Stomach smooth muscle (tissue), 2 donors: Measurements from ENCODE around the gene IL19.

ENCODE experiments used
- H3K27ac ChIP-seq: one replicate; pipeline ENCODE4 v1.7.0; 2013; ENCODE audit warnings: mild to moderate bottlenecking, low read length, inconsistent platforms
- H3K27me3 ChIP-seq, 2 donors: one replicate each; pipeline ENCODE4 v1.7.0; 2013; ENCODE audit warnings: low read length in 2 of 2; ENCODE audit not compliant: insufficient read depth in 2 of 2, control insufficient read depth in 1 of 2
- H3K36me3 ChIP-seq, 2 donors: one replicate each; pipeline ENCODE4 v1.7.0; 2013; ENCODE audit warnings: low read length in 2 of 2; ENCODE audit not compliant: control insufficient read depth in 2 of 2, insufficient read depth in 2 of 2
- H3K4me1 ChIP-seq: one replicate; pipeline ENCODE4 v1.7.0; 2013; ENCODE audit warnings: low read length; ENCODE audit not compliant: control insufficient read depth, insufficient read depth
- H3K4me3 ChIP-seq, 2 donors: one replicate each; pipeline ENCODE4 v1.7.0; 2013; ENCODE audit warnings: low read length in 2 of 2
- H3K9ac ChIP-seq, 2 donors: one replicate each; pipeline ENCODE4 v1.7.0; 2013; ENCODE audit warnings: low read length in 2 of 2, mild to moderate bottlenecking in 1 of 2
- H3K9me3 ChIP-seq, 2 donors: one replicate each; pipeline ENCODE4 v1.7.0; 2013; ENCODE audit warnings: low read length in 2 of 2; ENCODE audit not compliant: control insufficient read depth in 2 of 2
- donor health status: healthy.
- donor health status: Pancreatic carcinoma.

Gene IL19

GRCh38 chr1:206875752-206876377 lies 105.3 kb downstream of the IL19 start:
- H3K9ac ChIP-seq = no peak overlapping the region
- H3K4me3 ChIP-seq = no peak overlapping the region
- no peaks in the 10 kb centered on the region for H3K4me1 ChIP-seq
- H3K36me3 ChIP-seq = no peaks in the 10 kb centered on the region
- no peak overlapping the region for H3K27ac ChIP-seq
- no peaks in the 10 kb centered on the region for H3K27me3 ChIP-seq
- peaks cover 13 to 17% of the 10 kb centered on the region in 2 donors for H3K9me3 ChIP-seq

- Histone ChIP-seq H3K9me3 (peaks cover 7 to 12% of the 10 kb centered on the region in 2 donors), H3K36me3 (no peaks in the 10 kb centered on the region), H3K4me3 (no peak overlapping the region), H3K9ac (no peak overlapping the region), H3K4me1 (no peaks in the 10 kb centered on the region), H3K27ac (no peak overlapping the region), H3K27me3 (no peaks in the 10 kb centered on the region)
These were observed 107.9 kb downstream of the IL19 start for GRCh38 chr1:206878456-206878855.

GRCh38 chr1:206880314-206880713 lies 109.7 kb downstream of the IL19 start:
- no peaks in the 10 kb centered on the region for H3K4me1 ChIP-seq
- H3K9ac ChIP-seq = no peak overlapping the region
- no peak overlapping the region for H3K4me3 ChIP-seq
- no peaks in the 10 kb centered on the region for H3K27me3 ChIP-seq
- H3K27ac ChIP-seq = no peak overlapping the region
- peaks cover 5 to 12% of the 10 kb centered on the region in 2 donors for H3K9me3 ChIP-seq
- H3K36me3 ChIP-seq = no peaks in the 10 kb centered on the region

GRCh38 chr1:206882555-206882954 lies 112.0 kb downstream of the IL19 start:
- Histone ChIP-seq H3K4me3 (no peak overlapping the region), H3K36me3 (no peaks in the 10 kb centered on the region), H3K4me1 (no peaks in the 10 kb centered on the region), H3K27ac (no peak overlapping the region), H3K27me3 (no peaks in the 10 kb centered on the region), H3K9ac (no peak overlapping the region), H3K9me3 (peaks cover 5 to 12% of the 10 kb centered on the region in 2 donors)

GRCh38 chr1:206883160-206883559 lies 112.6 kb downstream of the IL19 start:
- H3K4me3 ChIP-seq = no peak overlapping the region
- H3K9me3 ChIP-seq = peaks cover 5 to 7% of the 10 kb centered on the region in 2 donors
- H3K9ac ChIP-seq = no peak overlapping the region
- H3K27ac ChIP-seq = no peak overlapping the region
- no peaks in the 10 kb centered on the region for H3K4me1 ChIP-seq
- H3K36me3 ChIP-seq = no peaks in the 10 kb centered on the region
- no peaks in the 10 kb centered on the region for H3K27me3 ChIP-seq

- no peak overlapping the region for H3K9ac ChIP-seq
- no peak overlapping the region for H3K4me3 ChIP-seq
- H3K27ac ChIP-seq = no peak overlapping the region
- no peaks in the 10 kb centered on the region for H3K4me1 ChIP-seq
- peaks cover 2% of the 10 kb centered on the region in 2 donors for H3K9me3 ChIP-seq
- H3K36me3 ChIP-seq = no peaks in the 10 kb centered on the region
- no peaks in the 10 kb centered on the region for H3K27me3 ChIP-seq
These were observed 113.3 kb downstream of the IL19 start for GRCh38 chr1:206883876-206884275.

GRCh38 chr1:206885341-206886060 lies 114.9 kb downstream of the IL19 start:
- Histone ChIP-seq H3K27me3 (no peaks in the 10 kb centered on the region), H3K27ac (no peak overlapping the region), H3K36me3 (no peaks in the 10 kb centered on the region), H3K4me3 (no peak overlapping the region), H3K4me1 (no peaks in the 10 kb centered on the region), H3K9ac (no peak overlapping the region), H3K9me3 (peaks cover 0 to 2% of the 10 kb centered on the region in 2 donors)

- H3K27ac ChIP-seq = no peak overlapping the region
- peaks cover 0 to under 1% of the 10 kb centered on the region in 2 donors for H3K9me3 ChIP-seq
- no peaks in the 10 kb centered on the region for H3K36me3 ChIP-seq
- H3K4me3 ChIP-seq = no peak overlapping the region
- no peak overlapping the region for H3K9ac ChIP-seq
- no peaks in the 10 kb centered on the region for H3K4me1 ChIP-seq
- H3K27me3 ChIP-seq = peaks cover 5 to 6% of the 10 kb centered on the region in 2 donors
These were observed 116.3 kb downstream of the IL19 start for GRCh38 chr1:206886831-206887230.

GRCh38 chr1:206887701-206888100 lies 117.1 kb downstream of the IL19 start:
- Histone ChIP-seq H3K27ac (no peak overlapping the region), H3K36me3 (no peaks in the 10 kb centered on the region), H3K4me1 (no peaks in the 10 kb centered on the region), H3K9ac (no peak overlapping the region), H3K9me3 (no peaks in the 10 kb centered on the region), H3K4me3 (no peak overlapping the region), H3K27me3 (peaks cover 7 to 8% of the 10 kb centered on the region in 2 donors)

GRCh38 chr1:206890125-206891060 lies 119.8 kb downstream of the IL19 start:
- Histone ChIP-seq H3K36me3 (no peaks in the 10 kb centered on the region), H3K4me1 (no peaks in the 10 kb centered on the region), H3K27me3 (peaks cover 7 to 10% of the 10 kb centered on the region in 2 donors), H3K9me3 (no peaks in the 10 kb centered on the region), H3K9ac (no peak overlapping the region), H3K4me3 (no peak overlapping the region), H3K27ac (no peak overlapping the region)
